ENCODE results near the gene CDH26. TPM values are rescaled to one million over a fixed set of nuclear protein-coding genes. Genes with fewer than 3 reads are reported as not detected.

The CDH26 gene
- total RNA-seq, 6 experiments from 2014 or later: 0.17 to 0.27 TPM; not detected in 4

- DNase-seq: no peak
- Mint-ChIP-seq H3K4me3 (no peak overlapping the region), H3K27me3 (ENCODE audit: insufficient read depth) (peaks cover 15% of the 10 kb centered on the region), H3K4me1 (ENCODE audit: low read depth) (peaks cover 33% of the 10 kb centered on the region), H3K27ac (no peak overlapping the region), H3K9me3 (peaks cover 9% of the 10 kb centered on the region), H3K36me3 (ENCODE audit: low read depth) (no peaks in the 10 kb centered on the region)
- TF ChIP-seq CTCF (IDR thresholded peaks at IDR 0.05): no peak
Observed at GRCh38 chr20:60011512-60012507, 53.6 kb downstream of the CDH26 start.

- Mint-ChIP-seq H3K36me3 (ENCODE audit: low read depth) (no peaks in the 10 kb centered on the region), H3K27ac (peak overlapping the region; percentile 25; the same call in 1 of the 2 replicates), H3K9me3 (peaks cover 9% of the 10 kb centered on the region), H3K4me3 (no peak overlapping the region), H3K27me3 (ENCODE audit: insufficient read depth) (peaks cover 15% of the 10 kb centered on the region), H3K4me1 (ENCODE audit: low read depth) (peaks cover 24% of the 10 kb centered on the region)
- no peak for TF ChIP-seq CTCF (IDR thresholded peaks at IDR 0.05)
- DNase-seq: peak; percentile 48
Observed at GRCh38 chr20:60013296-60014139, 55.3 kb downstream of the CDH26 start.

- Mint-ChIP-seq H3K27ac (no peak overlapping the region), H3K9me3 (peaks cover 9% of the 10 kb centered on the region)
- no peak for TF ChIP-seq CTCF (IDR thresholded peaks at IDR 0.05)
Observed at GRCh38 chr20:60016406-60016805, 58.2 kb downstream of the CDH26 start.

GRCh38 chr20:60020251-60020650 lies 62.0 kb downstream of the CDH26 start:
- Mint-ChIP-seq H3K4me1 (ENCODE audit: low read depth) (no peaks in the 10 kb centered on the region), H3K27ac (no peak overlapping the region), H3K36me3 (ENCODE audit: low read depth) (no peaks in the 10 kb centered on the region)

More at GRCh38 chr20:60016406-60016805, 58.2 kb downstream of the CDH26 start:
- Mint-ChIP-seq H3K4me1 (ENCODE audit: low read depth) (peaks cover 24% of the 10 kb centered on the region), H3K4me3 (no peak overlapping the region), H3K27me3 (ENCODE audit: insufficient read depth) (peaks cover 8% of the 10 kb centered on the region), H3K36me3 (ENCODE audit: low read depth) (no peaks in the 10 kb centered on the region)
- DNase-seq: no peak

More at GRCh38 chr20:60020251-60020650, 62.0 kb downstream of the CDH26 start:
- peaks cover 9% of the 10 kb centered on the region for H3K9me3 Mint-ChIP-seq
- no peak for TF ChIP-seq CTCF (IDR thresholded peaks at IDR 0.05)
- no peak overlapping the region for H3K4me3 Mint-ChIP-seq
- DNase-seq: no peak
- peaks cover 8% of the 10 kb centered on the region for H3K27me3 Mint-ChIP-seq (ENCODE audit: insufficient read depth)
